ENCODE results near the gene CC2D1B.

The CC2D1B gene

GRCh38 chr1:52359676-52360594 is 6.1 kb downstream of the CC2D1B start:
- DNase-seq, result no peak

- DNase-seq, result no peak
These were observed 7.0 kb downstream of the CC2D1B start for GRCh38 chr1:52358851-52359497.

- no peak for DNase-seq
These were observed 8.6 kb downstream of the CC2D1B start for GRCh38 chr1:52357397-52357796.

GRCh38 chr1:52356818-52357355 is 9.1 kb downstream of the CC2D1B start:
- no peak for DNase-seq

- DNase-seq, result no peak
These were observed 10.0 kb downstream of the CC2D1B start for GRCh38 chr1:52355847-52356505.

- DNase-seq, result no peak
These were observed 10.6 kb downstream of the CC2D1B start for GRCh38 chr1:52355436-52355835.

- no peak for DNase-seq
These were observed 13.3 kb downstream of the CC2D1B start for GRCh38 chr1:52352690-52353089.

GRCh38 chr1:52348704-52349300 is 17.2 kb downstream of the CC2D1B start:
- DNase-seq, result peak in 1 of 2 donors; percentile 8

GRCh38 chr1:52346653-52347052 is 19.4 kb downstream of the CC2D1B start:
- DNase-seq, result no peak

- no peak for DNase-seq
These were observed 20.8 kb downstream of the CC2D1B start for GRCh38 chr1:52345252-52345651.

GRCh38 chr1:52343979-52344378 is 22.0 kb downstream of the CC2D1B start:
- DNase-seq, result peak; percentile 44

- no peak for DNase-seq
These were observed 24.2 kb downstream of the CC2D1B start for GRCh38 chr1:52341655-52342260.

GRCh38 chr1:52337439-52337838 is 28.6 kb downstream of the CC2D1B start:
- DNase-seq, result no peak

- DNase-seq, result no peak
These were observed 31.0 kb downstream of the CC2D1B start for GRCh38 chr1:52334906-52335528.

GRCh38 chr1:52332411-52332810 is 33.6 kb downstream of the CC2D1B start:
- DNase-seq, result no peak

- DNase-seq, result no peak
These were observed 37.4 kb downstream of the CC2D1B start for GRCh38 chr1:52328615-52329014.

GRCh38 chr1:52325786-52326185 is 40.2 kb downstream of the CC2D1B start:
- no peak for DNase-seq

- no peak for DNase-seq
These were observed 42.3 kb downstream of the CC2D1B start for GRCh38 chr1:52323731-52324130.

- no peak for DNase-seq
These were observed 44.9 kb downstream of the CC2D1B start for GRCh38 chr1:52321061-52321460.

- no peak for DNase-seq
These were observed 59.6 kb downstream of the CC2D1B start for GRCh38 chr1:52306227-52307006.
